HG03196 (cell line): ENCODE results near the gene NDUFB8.

ENCODE experiments used
- ATAC-seq: cut with Tn5 transposase; IDR thresholded peaks from one replicate; pipeline ENCODE4 v1.9.1; 2021; ENCODE audit not compliant: unreplicated experiment

Gene NDUFB8

DNA sequence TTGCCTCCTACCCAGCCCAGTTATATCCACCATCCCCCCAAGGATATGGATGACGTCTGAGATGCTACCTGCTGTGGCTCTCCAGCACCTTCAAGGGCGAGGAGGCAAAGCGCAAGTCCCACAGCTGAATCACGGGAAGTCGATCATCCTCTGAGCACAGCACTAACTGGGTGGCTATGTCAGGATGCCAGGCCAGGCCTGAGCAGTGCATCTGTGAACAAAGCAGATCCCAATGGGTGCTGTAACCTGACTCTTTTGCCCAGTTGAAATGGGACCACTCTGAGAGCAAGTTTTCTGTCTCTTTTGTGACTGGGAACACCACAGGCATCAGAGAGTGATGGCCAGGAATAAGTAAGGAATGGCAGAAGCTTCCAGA lies 22.3 kb downstream of the NDUFB8 start:
- no peak for ATAC-seq

DNA sequence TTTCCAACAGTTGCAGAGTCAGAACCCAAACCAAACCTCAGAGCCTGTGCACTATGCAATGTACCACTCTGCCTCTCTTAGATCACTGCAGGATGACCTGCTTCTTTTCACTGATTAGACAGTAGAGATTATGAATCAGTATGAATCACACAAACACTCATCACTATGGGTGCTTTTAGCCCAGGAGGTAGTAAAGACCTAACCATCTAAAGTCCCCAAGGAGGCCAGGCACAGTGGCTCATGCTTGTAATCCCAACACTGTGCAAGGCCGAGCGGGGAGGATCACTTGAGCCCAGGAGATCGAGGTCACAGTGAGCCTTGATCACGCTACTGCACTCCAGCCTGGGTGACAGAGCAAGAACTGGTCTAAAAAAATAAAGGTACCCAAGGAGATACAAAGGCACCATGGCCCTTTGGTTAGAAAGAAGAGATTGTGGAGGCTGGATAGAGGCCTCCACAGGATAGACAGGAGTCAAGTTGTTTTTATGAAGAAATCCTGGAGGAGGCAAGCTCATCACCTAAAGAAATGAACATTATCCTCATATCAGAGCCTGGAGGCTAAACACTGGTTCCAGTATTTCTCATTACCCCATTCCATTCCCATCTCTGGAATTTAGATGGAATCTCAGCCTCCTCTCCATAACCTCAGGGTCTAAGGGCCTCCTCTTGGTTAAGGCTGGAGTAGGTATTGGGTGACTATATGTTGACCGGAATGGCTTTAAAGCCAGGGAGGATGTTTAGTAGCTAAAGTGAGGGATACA lies 22.9 kb downstream of the NDUFB8 start:
- no peak for ATAC-seq

DNA sequence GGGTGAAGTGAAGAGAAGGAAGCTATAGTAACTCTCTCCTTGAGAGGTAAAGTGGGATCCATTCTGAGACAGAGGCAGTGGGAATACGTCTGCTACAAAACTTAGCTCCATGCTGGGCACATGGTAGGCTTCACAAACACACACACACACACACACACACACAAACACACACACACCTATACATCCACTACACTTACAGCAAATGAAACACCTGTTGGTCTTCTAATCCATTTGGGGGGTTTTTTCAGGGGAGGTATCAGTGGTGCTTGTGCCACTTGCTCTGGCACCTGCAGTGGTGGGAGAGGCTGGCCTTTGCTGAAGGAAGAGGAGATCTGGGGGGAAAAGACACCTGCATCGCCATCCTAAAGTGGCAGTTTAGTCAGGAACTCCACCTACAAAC lies 24.5 kb downstream of the NDUFB8 start:
- no peak for ATAC-seq

DNA sequence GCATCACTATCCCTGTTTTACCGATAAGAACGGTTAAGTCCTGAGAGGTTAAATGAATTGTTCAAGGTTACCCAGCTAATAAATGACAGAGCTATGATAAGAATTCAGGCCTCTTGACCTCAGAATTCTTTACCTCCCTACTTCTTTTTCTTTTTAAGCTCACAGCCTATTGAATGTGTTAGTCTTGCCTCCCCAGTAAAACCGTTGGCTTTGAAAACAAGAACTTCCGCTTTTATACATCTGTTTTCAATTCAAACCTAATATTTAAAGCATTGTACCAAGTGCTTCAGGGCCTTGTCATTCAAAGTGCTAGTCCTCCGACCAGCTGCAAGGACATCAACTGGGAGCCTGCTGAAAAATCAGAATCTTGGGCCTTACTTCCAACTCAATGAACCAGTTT lies 25.6 kb downstream of the NDUFB8 start:
- no peak for ATAC-seq

DNA sequence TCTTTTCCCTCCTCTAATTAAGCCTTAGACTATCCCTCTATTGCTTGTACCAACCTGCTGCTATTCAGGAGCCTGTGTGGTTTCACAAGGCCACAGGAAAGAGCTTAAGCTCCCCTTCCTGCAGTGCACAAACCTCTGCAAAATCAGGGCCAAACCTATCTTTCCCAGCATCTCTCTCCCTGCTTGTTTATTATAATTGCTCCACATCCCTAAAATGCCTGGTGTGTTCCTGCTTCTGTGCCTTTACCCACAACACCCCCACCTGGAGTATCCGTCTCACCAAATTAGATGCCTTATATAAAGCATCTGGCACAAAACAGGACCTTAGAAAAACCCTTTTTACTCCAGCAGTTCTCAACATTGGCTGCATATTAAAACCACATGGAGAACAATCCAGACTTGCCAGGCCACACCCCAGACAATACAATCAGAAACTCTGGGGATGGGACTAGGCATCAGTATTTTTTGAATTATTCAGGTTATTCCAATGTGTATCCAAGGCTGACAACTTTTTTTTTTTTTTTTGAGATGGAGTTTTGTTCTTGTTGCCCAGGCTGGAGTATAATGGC lies 26.7 kb downstream of the NDUFB8 start:
- no peak for ATAC-seq

DNA sequence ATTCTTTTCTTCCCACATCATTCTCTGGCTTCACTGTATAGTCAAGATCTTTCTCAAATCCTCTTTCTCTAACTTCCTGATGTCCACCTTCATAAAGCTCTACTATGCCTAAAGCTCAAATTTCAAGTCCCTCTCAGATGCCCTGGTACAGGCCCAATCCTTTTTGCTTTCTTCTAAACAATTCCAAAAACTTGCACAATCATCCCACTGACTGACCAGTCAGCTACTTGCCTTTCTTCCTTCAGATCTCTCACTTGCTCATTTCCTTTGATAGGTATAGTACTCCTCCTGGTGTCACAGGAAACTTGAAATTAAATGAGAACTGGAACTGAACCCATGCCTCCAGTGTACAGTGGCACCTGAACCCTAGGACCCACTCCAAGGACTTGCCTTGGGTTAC lies 28.2 kb downstream of the NDUFB8 start:
- no peak for ATAC-seq

DNA sequence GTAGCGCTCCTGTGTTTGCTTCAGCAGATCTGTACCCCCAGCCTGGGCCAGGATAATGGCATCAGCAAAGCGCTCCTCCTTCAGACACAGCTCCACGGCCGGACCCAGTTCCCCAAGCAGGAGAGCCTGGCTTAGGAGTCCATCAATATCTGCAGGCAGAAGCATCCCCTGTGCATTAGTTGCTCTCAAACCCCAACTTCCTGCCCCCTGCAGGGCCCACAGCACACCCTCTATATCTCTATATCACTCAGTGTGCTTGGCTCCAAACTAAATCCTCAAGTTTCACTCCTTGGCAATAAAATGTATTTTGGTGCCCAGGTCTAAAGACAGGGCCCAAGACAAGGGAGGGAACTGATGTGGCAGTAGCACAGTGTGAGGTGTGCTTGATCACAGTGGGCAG lies 31.6 kb downstream of the NDUFB8 start:
- no peak for ATAC-seq

DNA sequence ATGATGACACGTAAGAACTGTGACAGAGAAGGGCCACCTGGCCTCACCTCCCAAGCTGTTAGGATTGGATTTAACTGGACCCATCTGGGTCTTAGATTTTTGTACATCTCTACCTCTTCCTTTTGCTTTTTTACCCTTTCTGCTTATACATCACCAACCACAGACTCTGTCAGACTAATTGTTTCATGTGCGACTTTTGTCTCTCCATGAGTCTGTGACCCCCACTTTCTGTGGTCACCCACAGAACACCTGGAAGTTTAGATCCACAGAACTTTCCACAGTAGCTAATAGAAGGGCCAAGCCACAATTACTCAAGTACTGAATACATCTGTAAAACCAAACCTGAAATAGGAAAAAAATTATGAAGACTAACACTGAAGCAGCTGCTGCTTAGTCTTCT lies 33.1 kb downstream of the NDUFB8 start:
- no peak for ATAC-seq

DNA sequence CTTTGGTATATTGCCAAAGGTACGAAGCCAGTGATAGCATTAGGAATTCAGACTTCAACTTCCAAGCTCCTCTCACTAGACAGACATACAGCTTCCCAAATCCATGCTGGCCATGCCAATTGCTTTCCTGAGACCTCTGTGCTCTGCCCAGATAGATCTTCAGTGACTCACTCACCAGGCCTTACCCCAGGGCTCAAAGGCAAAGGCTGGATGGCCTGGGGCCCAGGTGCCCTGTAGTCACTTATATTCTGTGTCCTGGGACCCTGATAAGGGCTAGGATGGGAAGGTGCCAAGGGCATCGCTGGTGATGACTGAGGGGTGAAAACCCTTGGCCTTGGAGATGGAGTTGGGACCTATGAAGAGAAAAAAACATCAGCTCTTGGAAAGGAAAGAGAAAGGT lies 39.1 kb downstream of the NDUFB8 start:
- ATAC-seq = no peak

DNA sequence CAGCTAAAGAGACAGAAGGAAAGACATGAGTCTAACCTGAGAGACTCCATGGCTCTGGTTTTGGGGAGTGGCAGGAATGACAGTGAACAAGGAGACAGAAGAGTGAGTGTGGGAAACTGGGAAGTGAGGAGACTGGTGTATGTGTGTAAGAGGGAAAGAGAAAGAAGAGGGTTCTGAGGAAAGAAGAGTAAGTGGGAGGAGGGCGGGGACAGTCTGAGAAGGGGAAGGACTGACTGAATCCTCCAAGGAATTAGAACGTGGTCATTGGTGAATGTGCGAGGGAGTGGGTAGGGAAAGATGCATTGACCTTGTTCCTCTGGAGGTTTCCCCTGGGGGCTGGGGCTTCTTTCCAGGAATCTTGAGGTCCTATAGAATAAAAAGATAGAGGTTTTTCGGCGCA lies 40.3 kb downstream of the NDUFB8 start:
- no peak for ATAC-seq

DNA sequence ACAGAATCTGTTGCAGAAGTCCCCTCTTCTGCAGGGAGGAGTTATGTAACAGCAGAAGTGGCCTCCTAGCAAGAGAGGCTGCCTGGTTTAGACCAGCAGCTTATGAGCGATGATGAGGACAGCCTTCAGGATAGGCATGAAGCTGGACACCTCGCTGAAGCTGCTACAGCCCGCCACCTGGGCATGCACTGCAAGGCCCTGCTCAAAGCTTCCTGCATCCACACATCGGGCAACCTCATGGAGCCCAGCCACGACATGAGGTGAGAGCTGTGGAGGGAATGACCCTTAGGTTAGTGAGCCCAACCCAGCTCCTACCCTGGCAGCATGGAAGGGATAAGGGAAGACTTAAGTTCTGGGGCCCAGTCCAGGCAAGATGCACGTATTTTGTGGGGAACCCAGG lies 42.1 kb downstream of the NDUFB8 start:
- no peak for ATAC-seq

DNA sequence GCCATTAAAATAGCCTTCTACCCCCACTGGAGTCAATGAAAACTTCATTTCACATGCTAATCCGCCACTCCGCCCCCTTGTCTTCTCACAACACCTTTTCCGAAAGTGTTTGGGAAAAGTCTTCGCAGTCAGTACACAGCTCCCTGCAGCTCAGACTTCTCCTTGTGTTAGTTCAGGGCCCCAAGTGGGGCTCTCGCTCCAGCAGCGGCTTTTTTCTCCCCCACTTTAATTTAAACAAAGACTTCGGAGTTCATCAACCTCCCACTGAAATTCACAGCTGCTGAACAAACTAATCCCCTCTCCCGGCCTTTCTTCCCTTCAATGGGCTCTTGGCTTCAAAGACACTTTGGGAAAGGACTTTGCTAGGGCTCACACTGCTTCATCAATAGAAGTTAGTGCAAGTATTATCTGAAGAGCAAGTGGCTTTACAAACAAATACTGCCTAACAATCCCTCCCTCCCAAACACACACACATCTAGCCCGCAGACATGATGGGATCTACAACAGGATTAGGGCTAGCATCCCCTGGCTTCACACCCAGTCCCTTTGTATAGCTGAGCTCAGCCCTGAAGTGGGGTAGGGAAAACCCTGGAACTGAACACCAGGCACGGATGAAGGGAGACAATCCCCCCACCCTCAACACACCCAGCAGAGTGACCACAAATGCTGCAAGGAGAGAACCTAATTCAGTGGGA lies 43.7 kb downstream of the NDUFB8 start:
- ATAC-seq = no peak

DNA sequence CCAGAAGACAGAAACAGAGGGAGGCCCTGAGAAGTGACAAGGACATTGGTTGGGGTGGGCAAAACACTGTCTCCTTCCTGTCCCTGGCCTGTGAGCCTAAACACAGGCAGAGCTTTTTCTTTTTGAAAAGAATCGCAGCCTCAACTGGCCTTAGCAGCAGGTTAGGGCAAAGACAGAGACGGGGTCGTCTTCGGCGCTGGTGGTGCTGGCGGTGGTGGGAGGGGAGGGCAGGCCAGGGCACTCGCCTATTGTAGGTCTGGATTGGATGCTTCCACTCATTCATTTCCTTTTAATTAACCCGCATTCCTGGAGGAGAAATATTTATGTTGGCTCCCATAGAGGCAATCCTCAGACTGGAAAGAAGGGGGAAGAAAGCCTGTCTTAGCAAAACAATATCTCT lies 44.3 kb downstream of the NDUFB8 start:
- no peak for ATAC-seq

DNA sequence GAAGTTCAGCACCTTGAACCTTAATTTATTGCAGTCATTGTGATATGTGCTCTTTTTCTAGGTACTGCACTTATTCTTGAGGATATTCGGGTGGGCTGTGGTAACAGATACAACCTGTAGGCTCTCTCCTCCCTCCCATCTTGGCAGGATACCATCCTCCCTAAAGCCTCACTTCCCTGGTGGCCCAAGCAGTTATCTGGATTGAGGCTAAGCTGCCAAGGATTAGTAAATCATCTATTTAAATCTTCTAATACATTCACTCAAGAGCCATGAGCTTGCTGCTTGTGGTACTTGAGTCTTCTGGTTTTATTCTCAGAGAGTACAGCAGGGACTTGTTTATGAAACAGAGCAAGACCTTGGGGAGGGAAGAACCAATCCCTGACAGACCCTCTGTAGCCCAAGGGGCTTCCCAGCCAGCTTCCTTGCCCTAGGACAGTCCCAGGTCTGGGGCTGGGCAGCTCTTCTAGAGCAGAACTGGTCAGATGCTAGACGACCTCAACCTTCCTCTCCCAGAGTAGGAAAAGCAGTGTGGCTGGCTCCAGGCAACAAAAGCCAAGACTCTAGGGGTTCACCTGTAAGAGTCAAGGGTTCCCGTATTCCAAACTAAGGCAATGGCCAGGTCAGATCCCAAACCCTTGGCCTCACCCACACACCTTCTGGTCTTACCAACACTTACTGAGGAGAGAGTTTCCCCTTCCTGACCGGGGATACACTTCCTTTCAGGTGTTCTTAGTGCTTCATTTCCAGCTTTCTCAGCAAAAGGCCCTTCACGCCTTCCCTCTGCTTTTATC lies 45.6 kb downstream of the NDUFB8 start:
- no peak for ATAC-seq

DNA sequence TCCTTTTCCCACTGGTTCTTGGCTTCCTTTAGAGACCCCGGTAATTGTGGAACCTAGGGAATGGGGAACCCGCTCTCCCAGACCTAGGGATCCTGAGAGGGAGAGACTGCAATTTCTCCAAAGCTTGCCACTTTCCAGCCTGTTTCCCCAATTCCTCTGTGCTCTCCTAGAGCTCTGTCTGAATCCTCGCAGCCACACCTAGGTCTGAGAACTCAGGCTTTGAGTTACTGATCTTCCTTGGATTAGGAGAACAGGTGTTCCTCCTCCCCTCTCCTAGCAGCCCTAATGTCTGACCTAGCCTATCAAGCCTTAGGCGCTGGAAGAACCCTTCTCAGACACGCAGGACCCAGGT lies 46.9 kb downstream of the NDUFB8 start:
- ATAC-seq = no peak

DNA sequence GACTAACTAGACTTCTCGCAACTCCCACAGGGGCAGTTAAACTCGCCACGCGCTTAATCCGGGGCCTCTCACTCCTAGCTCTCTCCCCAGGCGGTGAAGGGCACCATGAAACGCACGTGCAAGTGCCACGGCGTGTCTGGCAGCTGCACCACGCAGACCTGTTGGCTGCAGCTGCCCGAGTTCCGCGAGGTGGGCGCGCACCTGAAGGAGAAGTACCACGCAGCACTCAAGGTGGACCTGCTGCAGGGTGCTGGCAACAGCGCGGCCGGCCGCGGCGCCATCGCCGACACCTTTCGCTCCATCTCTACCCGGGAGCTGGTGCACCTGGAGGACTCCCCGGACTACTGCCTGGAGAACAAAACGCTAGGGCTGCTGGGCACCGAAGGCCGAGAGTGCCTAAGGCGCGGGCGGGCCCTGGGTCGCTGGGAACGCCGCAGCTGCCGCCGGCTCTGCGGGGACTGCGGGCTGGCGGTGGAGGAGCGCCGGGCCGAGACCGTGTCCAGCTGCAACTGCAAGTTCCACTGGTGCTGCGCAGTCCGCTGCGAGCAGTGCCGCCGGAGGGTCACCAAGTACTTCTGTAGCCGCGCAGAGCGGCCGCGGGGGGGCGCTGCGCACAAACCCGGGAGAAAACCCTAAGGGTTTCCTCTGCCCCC lies 47.4 kb downstream of the NDUFB8 start:
- ATAC-seq = no peak

DNA sequence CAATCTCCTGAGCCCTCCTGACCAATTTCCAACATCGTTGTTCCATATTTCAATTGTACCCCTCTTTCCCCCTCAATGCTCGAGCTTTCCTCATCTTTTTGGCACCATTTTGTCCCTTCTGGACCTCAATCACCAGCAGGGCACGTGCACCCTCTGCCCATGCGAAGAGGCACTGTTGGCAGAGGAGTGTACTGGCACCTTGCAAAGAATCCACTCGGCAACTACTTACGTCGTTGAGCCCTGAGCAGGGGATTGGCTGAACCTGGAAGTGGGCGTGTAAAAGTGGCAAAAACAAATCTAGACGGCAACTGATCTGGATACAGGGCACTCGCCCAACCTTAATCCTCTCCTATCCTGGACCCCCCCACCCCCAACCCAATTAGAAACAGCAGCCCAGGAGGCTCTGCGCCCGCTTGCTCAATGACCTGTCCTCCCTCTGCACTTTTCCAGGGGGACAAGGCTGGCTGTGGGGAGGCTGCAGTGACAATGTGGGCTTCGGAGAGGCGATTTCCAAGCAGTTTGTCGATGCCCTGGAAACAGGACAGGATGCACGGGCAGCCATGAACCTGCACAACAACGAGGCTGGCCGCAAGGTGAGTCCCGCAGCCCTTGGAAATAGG lies 48.1 kb downstream of the NDUFB8 start:
- ATAC-seq = peak; percentile 99

DNA sequence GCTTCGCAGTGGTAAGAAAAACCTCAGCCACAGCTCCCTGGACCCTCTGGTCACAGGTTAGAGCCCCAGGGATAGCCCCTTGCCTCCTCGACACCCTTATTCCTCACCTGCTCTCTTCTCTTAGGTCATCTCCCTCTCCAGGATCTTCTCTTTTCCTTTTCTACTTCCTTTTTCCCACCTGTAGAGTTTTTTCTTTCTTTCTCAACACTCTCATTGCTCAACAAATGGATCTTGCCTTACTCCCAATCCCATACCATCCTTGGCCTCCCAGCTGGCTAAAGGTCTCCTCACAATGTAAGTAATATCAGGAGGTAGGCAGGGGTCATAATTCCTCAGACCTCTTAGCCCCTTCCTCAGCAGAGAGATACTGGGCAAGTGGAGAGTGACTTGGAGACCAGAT lies 49.7 kb downstream of the NDUFB8 start:
- no peak for ATAC-seq

DNA sequence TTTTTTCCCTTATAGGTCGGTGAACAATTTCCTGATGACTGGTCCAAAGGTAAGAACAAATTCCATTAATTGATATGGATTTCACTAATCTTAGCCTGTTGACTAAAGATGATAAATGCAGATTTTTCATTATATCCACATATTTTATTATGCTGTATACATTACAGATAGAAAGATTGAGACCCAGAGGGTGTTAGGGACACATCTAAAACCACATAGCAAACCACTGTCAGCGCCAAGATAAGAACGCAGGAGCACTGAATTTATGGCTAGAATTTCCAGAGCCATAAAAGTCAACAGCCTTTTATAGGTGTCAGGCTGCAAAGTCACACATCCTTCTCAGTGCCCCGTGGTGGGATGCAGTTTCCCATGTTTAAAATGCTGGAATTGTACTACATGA lies 50.6 kb downstream of the NDUFB8 start:
- no peak for ATAC-seq

DNA sequence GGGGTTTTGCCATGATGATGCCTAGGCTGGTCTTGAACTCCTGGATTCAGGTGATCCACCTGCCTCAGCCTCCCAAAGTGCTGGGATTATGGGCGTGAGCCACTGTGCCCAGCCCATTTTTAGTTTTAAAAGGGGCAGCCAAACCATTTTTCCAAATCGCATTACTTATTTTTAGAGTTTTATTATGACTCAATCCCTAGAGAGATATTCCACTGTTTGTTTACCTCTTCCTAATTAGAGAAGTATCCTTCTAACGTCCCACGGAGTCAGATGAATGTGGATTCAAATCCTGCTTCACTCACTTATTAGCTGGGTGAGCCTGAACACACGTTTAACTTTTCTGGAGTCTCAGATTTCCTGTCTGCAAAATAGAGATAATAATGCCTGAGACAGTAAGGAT lies 51.7 kb downstream of the NDUFB8 start:
- ATAC-seq = no peak
